ENCODE measurements around the gene CACNB4. TPM values are rescaled to one million over a fixed set of nuclear protein-coding genes. Genes with fewer than 3 reads are reported as not detected.

The CACNB4 gene
- polyA plus RNA-seq, 2 of the 4 experiments (the other 2 are of a cell fraction) = 0.25 to 0.53 TPM

GRCh38 chr2:151860613-151861146, 238.2 kb downstream of the CACNB4 start:
- DNase-seq (ENCODE audit: low read depth in 1 of 2, low spot score in 1 of 2) (no peak), FAIRE-seq (no peak), ATAC-seq (no peak)
- Histone ChIP-seq H3K27ac (no peak overlapping the region), H3K4me2 (no peak overlapping the region), H3K4me3 (no peak overlapping the region), H3K4me1 (no peaks in the 10 kb centered on the region), H3K9me3 (no peaks in the 10 kb centered on the region)
- no peak for TF ChIP-seq ELK1 (IDR thresholded peaks at IDR 0.05; ENCODE audit: low read depth, low read length)
- TF ChIP-seq HOXB13 (CRISPR knock-in tag; IDR thresholded peaks at IDR 0.05; ENCODE audit: low read depth) = no peak
- no peak for TF ChIP-seq E2F6 (IDR thresholded peaks at IDR 0.05; ENCODE audit: borderline replicate concordance, low read depth)
- no peak for TF ChIP-seq ZNF302 (CRISPR knock-in tag; IDR thresholded peaks at IDR 0.05)
- TF ChIP-seq SREBF2 (IDR thresholded peaks at IDR 0.05) = no peak
- TF ChIP-seq RAD21 (conservative IDR thresholded peaks at IDR 0.05 in 1 of 2, IDR thresholded peaks at IDR 0.05 in 1 of 2) = no peak
- ChIA-PET POLR2A (no interaction called here), CTCF (no interaction called here)
- WGBS (ENCODE audit: missing lambda C conversion rate) = 56% methylated on average over 5 of the region's 5 CpGs

- DNase-seq (ENCODE audit: low read depth in 1 of 2, low spot score in 1 of 2) (no peak), ATAC-seq (no peak), FAIRE-seq (no peak)
- H3K4me1 ChIP-seq = no peaks in the 10 kb centered on the region
- no peak overlapping the region for H3K4me3 ChIP-seq
- no peak overlapping the region for H3K27ac ChIP-seq
- ChIA-PET POLR2A (no interaction called here), CTCF (no interaction called here)
- H3K4me2 ChIP-seq = no peak overlapping the region
- WGBS (ENCODE audit: missing lambda C conversion rate) = 32% methylated on average over 4 of the region's 4 CpGs
- TF ChIP-seq CTCF (IDR thresholded peaks at IDR 0.05) = no peak
- no peak for TF ChIP-seq CHD4 (IDR thresholded peaks at IDR 0.05; ENCODE audit: borderline replicate concordance)
- no peak for TF ChIP-seq EHF (CRISPR knock-in tag; IDR thresholded peaks at IDR 0.05)
- no peak for TF ChIP-seq CBX8 (IDR thresholded peaks at IDR 0.05)
- no peak for TF ChIP-seq MAX (IDR thresholded peaks at IDR 0.05)
- TF ChIP-seq NFE2L2 (conservative IDR thresholded peaks at IDR 0.05; ENCODE audit: low read length) = no peak
- TF ChIP-seq ESRRA (IDR thresholded peaks at IDR 0.05; ENCODE audit: borderline replicate concordance, low read length) = no peak
- TF ChIP-seq KDM1A (IDR thresholded peaks at IDR 0.05; ENCODE audit: low read depth) = no peak
- no peak for TF ChIP-seq ZC3H11A (IDR thresholded peaks at IDR 0.05)
- no peak for TF ChIP-seq HMGXB4 (CRISPR knock-in tag; IDR thresholded peaks at IDR 0.05; ENCODE audit: borderline replicate concordance)
- no peak for TF ChIP-seq HDAC2 (IDR thresholded peaks at IDR 0.05)
- TF ChIP-seq PHF8 (IDR thresholded peaks at IDR 0.05; ENCODE audit: borderline replicate concordance, low read depth) = no peak
- no peak for TF ChIP-seq MYC (IDR thresholded peaks at IDR 0.05; ENCODE audit: borderline replicate concordance, low read length)
- H3K9me3 ChIP-seq = no peaks in the 10 kb centered on the region
Observed at GRCh38 chr2:151860210-151860609, 238.6 kb downstream of the CACNB4 start.

- Histone ChIP-seq H3K4me2 (no peak overlapping the region), H3K4me3 (no peak overlapping the region), H3K4me1 (no peaks in the 10 kb centered on the region), H3K9me3 (no peaks in the 10 kb centered on the region), H3K27ac (no peak overlapping the region)
- FAIRE-seq = no peak
- no peak for ATAC-seq
- DNase-seq (ENCODE audit: low read depth in 1 of 2, low spot score in 1 of 2) = no peak
- CTCF ChIA-PET = no interaction called here
- POLR2A ChIA-PET = no interaction called here
- TF ChIP-seq REST (IDR thresholded peaks at IDR 0.05) = no peak
- TF ChIP-seq RAD21 (conservative IDR thresholded peaks at IDR 0.05 in 1 of 2, IDR thresholded peaks at IDR 0.05 in 1 of 2) = no peak
- TF ChIP-seq HMGXB4 (CRISPR knock-in tag; IDR thresholded peaks at IDR 0.05; ENCODE audit: borderline replicate concordance) = no peak
- TF ChIP-seq BCL3 (IDR thresholded peaks at IDR 0.05) = no peak
Observed at GRCh38 chr2:151857650-151858049, 241.2 kb downstream of the CACNB4 start.
